Cerebellar nuclear complex (tissue), 1 donor: ENCODE measurements around the gene SPIB.
"Not testable (repeated sequence)": the region's sequence is repeated elsewhere in the genome, so short reads cannot be mapped to it uniquely, and the experiment has no call there.

Source experiments
- DNase-seq, 2 experiments: peaks; one replicate each; lab custom pipeline; 2025; lab: John Stamatoyannopoulos, UW

SPIB gene

GRCh38 chr19:50468818-50469217 lies 50.1 kb downstream of the SPIB start:
- DNase-seq = no peak

DNA sequence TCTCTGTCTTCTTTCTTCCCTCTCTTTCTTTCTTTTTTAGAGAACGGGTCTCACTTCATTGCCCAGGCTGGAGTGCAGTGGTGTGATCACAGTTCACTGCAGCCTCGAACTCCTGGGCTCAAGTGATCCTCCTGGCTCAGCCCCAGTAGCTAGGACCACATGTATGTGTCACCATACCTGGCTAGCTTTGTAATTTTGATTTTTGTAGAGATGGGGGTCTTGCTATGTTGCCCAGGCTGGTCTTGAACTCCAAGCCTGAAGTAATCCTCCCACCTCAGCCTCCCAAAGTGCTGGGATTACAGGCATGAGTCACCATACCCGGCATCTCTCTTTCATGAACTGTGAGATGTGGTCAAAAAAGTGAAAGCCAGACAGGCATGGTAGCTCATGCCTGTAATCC lies 54.6 kb downstream of the SPIB start:
- DNase-seq = not testable (repeated sequence)

DNA sequence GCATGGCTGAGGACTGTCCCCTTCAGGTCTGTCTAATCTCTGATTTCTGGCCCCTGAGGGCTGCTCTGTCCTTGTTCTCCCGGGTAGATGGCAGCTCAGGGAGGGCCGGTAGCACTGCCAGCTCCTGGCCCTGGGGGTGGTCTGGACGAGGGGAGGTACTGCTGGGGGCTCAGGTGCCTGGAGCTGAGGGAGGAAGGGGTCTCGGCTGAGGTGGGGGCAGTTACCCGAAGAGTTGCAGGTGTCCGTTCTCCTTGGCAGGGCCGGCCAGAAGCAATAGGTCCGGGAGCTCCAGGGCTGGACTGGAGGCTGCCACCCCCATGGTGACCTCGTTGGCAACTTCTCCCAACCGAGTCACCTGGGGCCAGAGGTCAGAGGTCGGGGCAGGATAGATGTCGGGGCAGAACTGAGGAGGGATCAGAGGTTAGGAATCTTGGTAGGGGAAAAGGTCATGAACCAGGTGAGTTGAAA lies 56.4 kb downstream of the SPIB start:
- DNase-seq = no peak

GRCh38 chr19:50475736-50476223 lies 57.0 kb downstream of the SPIB start:
- DNase-seq = no peak

DNA sequence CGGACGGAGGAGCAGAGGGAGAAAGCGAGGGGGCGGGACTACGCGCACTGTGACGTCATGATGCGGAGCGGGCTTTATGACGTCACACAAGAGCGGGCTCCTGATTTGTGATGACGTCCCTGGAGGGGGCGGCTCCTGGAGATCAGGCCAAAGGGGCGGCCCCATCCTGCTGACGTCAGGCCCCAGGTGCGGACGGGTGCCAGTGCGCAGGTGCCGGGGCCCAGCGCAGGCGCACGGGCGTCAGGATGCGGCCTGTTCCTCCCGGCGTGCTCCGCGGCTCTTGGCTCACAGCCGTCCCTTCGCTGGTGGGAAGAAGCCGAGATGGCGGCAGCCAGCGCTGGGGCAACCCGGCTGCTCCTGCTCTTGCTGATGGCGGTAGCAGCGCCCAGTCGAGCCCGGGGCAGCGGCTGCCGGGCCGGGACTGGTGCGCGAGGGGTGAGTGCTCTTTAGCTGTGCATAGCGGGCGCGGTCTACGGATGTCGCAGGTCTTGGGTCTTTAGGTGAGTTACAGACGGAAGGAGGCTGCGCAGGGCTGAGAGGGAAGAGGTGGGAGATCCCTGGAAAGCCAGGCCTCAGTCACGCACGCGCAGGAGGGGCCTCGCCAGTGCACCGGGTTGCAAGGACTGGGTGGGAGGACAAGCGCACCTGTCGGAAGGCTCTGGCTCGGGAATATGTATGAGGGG lies 57.6 kb downstream of the SPIB start, which contains the start of the genes EMC10 and GARIN5A:
Gene EMC10 (plus strand): TSS at position 284 of the 683 bp plus-strand sequence. CDS start 38 bp downstream, at position 322.
Gene GARIN5A (minus strand): TSS at position 625 of the 683 bp plus-strand sequence. CDS start 460 bp downstream, at position 165.
- peak; percentile 32 to 70 for DNase-seq

DNA sequence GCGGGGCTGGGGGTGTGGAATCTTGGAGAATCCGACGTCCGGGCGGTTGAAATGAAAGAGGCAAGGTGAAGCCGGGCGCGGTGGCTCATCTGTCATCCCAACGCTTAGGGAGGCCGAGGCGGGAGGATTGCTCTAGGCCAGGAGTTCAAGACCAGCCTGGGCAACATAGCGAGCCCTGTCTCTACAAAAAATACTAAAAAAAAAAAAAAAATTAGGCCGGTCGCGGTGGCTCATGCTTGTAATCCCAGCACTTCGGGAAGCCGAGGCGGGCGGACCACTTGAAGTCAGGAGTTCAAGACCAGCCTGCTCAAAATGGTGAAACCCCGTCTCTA lies 58.1 kb downstream of the SPIB start:
- DNase-seq = no peak

- DNase-seq = no peak
These were observed 59.2 kb downstream of the SPIB start for GRCh38 chr19:50477751-50478515.

DNA sequence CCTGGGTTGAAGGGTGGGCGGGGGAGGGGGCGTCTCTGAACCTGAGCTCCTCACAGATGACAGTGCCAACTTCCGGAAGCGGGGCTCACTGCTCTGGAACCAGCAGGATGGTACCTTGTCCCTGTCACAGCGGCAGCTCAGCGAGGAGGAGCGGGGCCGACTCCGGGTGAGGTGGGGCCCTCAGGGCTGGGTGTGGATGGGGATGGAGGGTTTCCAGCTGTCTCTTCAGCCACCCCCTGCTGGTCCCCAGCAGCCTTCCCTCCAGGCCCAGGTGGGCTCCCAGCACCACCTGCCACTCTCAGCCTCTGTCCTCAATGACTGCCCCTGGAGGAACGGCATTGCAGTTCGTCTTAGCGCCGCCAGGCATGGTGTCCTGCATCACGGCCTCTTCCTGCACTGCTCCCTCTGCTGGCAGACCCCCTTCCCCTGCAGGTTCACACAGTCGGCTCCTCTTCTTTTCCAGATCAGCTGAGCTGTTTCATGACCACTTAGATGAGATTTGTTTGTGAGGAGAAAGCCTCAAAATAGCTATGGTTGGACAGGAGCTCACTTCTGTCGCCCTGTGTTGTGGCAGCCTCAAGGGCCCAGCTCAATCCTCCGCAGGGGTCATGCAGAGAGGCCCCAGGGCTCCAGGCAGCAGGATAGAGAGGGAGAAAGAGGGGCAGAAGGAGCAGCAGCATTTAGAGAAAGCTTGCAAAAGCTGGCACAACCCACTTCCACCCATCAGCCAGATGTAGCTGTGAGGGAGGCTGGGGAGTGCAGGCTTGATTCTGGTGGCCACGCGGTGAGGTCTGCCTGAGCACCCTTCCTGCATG lies 60.4 kb downstream of the SPIB start:
- no peak for DNase-seq

- no peak for DNase-seq
These were observed 61.1 kb downstream of the SPIB start for GRCh38 chr19:50479761-50480251.

- no peak for DNase-seq
These were observed 61.8 kb downstream of the SPIB start for GRCh38 chr19:50480281-50481111.
